ENCODE measurements around the gene STARD3.
A peak's percentile ranks its signal among the peaks of the same experiment; 100 is the strongest.

The STARD3 gene

DNA sequence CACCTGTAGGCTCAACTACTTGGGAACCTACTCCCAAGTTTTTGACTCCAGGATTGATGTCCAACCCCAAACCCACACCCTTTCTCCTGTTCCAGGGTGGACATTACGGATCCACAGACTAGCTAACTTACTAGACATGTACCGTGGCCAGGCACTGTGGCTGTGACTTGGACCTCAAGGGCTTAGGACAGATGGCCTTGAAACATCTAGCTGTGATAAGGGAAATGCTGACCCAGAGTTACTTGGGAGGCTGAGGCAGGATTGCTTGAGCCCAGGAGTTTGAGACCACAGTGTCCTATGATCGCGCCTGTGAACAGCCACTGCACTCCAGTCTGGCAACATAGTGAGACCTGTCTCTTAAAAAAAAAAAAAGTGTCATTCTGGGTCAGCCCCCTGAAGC is 4.2 kb downstream of the STARD3 start:
- ATAC-seq (ENCODE audit: low read depth): no peak
- no peak overlapping the region for H3K4me3 ChIP-seq (ENCODE audit: severe bottlenecking)
- H3K27ac ChIP-seq (ENCODE audit: poor library complexity, severe bottlenecking): no peak overlapping the region
- DNase-seq (ENCODE audit: low spot score): no peak
- no peaks in the 10 kb centered on the region for H3K4me1 ChIP-seq (ENCODE audit: insufficient read depth, poor library complexity, severe bottlenecking)
- H3K36me3 ChIP-seq (ENCODE audit: low read depth): no peaks in the 10 kb centered on the region
- H3K27me3 ChIP-seq (ENCODE audit: insufficient read depth, poor library complexity, severe bottlenecking): no peaks in the 10 kb centered on the region
- H3K9me3 ChIP-seq (ENCODE audit: severe bottlenecking): no peaks in the 10 kb centered on the region
- TF ChIP-seq, protein P1, sequence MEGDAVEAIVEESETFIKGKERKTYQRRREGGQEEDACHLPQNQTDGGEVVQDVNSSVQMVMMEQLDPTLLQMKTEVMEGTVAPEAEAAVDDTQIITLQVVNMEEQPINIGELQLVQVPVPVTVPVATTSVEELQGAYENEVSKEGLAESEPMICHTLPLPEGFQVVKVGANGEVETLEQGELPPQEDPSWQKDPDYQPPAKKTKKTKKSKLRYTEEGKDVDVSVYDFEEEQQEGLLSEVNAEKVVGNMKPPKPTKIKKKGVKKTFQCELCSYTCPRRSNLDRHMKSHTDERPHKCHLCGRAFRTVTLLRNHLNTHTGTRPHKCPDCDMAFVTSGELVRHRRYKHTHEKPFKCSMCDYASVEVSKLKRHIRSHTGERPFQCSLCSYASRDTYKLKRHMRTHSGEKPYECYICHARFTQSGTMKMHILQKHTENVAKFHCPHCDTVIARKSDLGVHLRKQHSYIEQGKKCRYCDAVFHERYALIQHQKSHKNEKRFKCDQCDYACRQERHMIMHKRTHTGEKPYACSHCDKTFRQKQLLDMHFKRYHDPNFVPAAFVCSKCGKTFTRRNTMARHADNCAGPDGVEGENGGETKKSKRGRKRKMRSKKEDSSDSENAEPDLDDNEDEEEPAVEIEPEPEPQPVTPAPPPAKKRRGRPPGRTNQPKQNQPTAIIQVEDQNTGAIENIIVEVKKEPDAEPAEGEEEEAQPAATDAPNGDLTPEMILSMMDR (IDR thresholded peaks at IDR 0.05; ENCODE audit: poor library complexity, severe bottlenecking): no peak

DNA sequence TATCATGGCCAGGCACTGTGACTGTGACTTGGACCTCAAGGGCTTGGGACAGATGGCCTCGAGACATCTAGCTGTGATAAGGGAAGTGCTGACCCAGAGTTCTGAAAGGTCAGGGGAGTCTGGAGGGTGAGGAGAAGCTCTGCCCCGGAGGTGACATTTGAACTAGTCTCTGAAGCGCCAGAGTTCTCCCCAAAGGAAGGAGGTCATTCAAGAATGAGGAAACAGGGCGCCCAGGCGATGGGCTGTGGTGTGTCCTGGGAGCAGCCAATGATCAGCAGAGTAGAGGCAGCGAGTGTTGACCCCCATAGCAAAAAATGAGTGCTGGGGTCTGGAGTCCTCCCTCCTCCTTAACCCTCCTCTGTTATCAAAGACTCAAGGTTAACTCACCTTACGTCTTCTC is 4.9 kb downstream of the STARD3 start:
- TF ChIP-seq, protein P1 (IDR thresholded peaks at IDR 0.05; ENCODE audit: poor library complexity, severe bottlenecking): no peak
- no peaks in the 10 kb centered on the region for H3K27me3 ChIP-seq (ENCODE audit: insufficient read depth, poor library complexity, severe bottlenecking)
- no peaks in the 10 kb centered on the region for H3K4me1 ChIP-seq (ENCODE audit: insufficient read depth, poor library complexity, severe bottlenecking)
- no peak overlapping the region for H3K27ac ChIP-seq (ENCODE audit: poor library complexity, severe bottlenecking)
- DNase-seq (ENCODE audit: low spot score): no peak
- H3K36me3 ChIP-seq (ENCODE audit: low read depth): no peaks in the 10 kb centered on the region
- no peak overlapping the region for H3K4me3 ChIP-seq (ENCODE audit: severe bottlenecking)
- no peaks in the 10 kb centered on the region for H3K9me3 ChIP-seq (ENCODE audit: severe bottlenecking)
- no peak for ATAC-seq (ENCODE audit: low read depth)

DNA sequence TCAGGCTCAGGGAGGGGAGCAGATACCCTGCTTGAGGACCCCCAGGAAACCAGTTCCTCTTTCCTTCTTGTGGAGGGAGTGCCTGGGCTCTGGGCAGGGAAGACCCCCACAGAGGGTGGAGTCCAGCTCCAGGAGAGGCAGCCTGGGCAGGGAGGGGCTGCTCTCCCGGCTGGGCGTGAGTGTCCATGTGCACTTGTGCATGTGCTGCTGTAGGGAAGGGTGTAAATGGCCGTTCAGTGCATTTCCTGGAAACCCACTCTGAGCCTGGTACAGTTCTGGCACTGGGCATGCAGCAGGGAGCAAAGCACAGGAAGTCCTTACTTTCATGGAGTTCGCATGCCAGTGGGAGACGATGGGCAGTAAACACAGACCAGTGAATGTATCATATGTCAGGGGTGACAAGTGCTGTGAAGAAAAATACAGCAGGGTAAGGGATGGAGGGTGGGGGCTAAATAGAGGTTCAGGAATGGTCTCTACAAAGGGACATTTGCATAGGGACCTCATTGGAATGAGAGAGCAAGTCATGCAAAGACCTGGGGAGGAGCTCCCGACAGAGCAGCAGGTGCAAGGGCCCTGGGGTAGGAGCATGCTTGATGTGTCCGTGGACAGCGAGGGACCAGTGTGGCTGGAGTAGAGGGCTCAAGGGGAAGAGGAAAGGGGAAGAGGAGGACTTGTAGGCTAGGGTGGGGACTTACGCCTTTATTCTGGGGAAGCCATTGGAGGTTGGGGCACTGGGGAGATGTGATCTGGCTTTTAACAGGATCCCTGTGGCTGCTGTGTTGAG is 5.5 kb downstream of the STARD3 start:
- Histone ChIP-seq H3K36me3 (ENCODE audit: low read depth) (no peaks in the 10 kb centered on the region), H3K9me3 (ENCODE audit: severe bottlenecking) (no peaks in the 10 kb centered on the region), H3K27me3 (ENCODE audit: insufficient read depth, poor library complexity, severe bottlenecking) (no peaks in the 10 kb centered on the region), H3K4me3 (ENCODE audit: severe bottlenecking) (no peak overlapping the region), H3K27ac (ENCODE audit: poor library complexity, severe bottlenecking) (no peak overlapping the region), H3K4me1 (ENCODE audit: insufficient read depth, poor library complexity, severe bottlenecking) (no peaks in the 10 kb centered on the region)
- no peak for DNase-seq (ENCODE audit: low spot score)
- ATAC-seq (ENCODE audit: low read depth): no peak
- TF ChIP-seq, protein P1 (IDR thresholded peaks at IDR 0.05; ENCODE audit: poor library complexity, severe bottlenecking): no peak

DNA sequence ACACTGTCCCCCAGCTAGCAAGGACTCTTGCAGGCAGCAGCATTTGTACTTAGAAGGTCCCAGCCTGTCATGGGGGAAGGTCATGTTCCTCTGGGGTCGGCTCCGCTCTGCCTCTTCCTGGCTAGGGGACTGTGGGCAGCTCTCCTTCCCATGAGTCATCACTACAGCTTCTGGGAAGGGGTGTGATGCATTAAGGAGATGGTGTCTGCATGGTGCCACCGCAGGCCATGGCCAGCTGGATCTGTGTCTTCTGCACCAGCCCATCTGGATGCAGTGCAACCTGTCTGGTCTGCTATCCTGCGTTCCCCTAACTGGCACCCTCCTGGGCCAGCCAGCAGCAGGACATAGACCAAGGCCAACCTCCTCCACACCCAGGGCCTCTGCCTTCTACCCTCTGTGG is 6.3 kb downstream of the STARD3 start:
- Histone ChIP-seq H3K9me3 (ENCODE audit: severe bottlenecking) (no peaks in the 10 kb centered on the region), H3K36me3 (ENCODE audit: low read depth) (no peaks in the 10 kb centered on the region), H3K4me3 (ENCODE audit: severe bottlenecking) (no peak overlapping the region), H3K27me3 (ENCODE audit: insufficient read depth, poor library complexity, severe bottlenecking) (no peaks in the 10 kb centered on the region), H3K27ac (ENCODE audit: poor library complexity, severe bottlenecking) (no peak overlapping the region), H3K4me1 (ENCODE audit: insufficient read depth, poor library complexity, severe bottlenecking) (no peaks in the 10 kb centered on the region)
- ATAC-seq (ENCODE audit: low read depth) (0 out of 3 replicates have a peak, but pooled peaks have one; percentile 12), DNase-seq (ENCODE audit: low spot score) (no peak)
- TF ChIP-seq, protein P1 (IDR thresholded peaks at IDR 0.05; ENCODE audit: poor library complexity, severe bottlenecking): no peak

DNA sequence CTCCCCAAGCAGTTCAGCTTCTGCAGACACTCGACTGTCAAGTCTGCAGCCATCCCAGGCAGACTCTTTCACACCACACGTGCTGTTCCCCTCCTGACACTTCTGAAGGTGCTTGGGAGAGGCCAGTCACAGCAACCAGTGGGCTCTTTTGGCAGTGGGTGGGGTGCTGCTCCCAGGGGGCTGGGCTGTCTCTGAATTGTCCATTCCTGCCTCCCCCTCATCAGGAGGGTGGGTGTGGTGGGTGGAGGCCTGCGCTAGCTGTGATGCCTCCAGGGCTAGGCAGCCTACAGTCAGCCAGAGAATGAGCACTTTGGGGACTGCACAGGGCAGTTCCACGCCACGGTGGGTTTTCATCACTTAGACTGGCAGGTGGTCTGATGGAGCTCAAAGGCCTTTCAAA is 10.3 kb downstream of the STARD3 start:
- Histone ChIP-seq H3K4me3 (ENCODE audit: severe bottlenecking) (no peak overlapping the region), H3K9me3 (ENCODE audit: severe bottlenecking) (no peaks in the 10 kb centered on the region), H3K36me3 (ENCODE audit: low read depth) (no peaks in the 10 kb centered on the region), H3K4me1 (ENCODE audit: insufficient read depth, poor library complexity, severe bottlenecking) (no peaks in the 10 kb centered on the region), H3K27me3 (ENCODE audit: insufficient read depth, poor library complexity, severe bottlenecking) (no peaks in the 10 kb centered on the region), H3K27ac (ENCODE audit: poor library complexity, severe bottlenecking) (no peak overlapping the region)
- DNase-seq (ENCODE audit: low spot score) (no peak), ATAC-seq (ENCODE audit: low read depth) (no peak)
- TF ChIP-seq, protein P1 (IDR thresholded peaks at IDR 0.05; ENCODE audit: poor library complexity, severe bottlenecking): no peak

Measured in RWPE2 (cell line).